ENCODE measurements around the gene SLC25A36.
"Not testable (repeated sequence)": the region's sequence is repeated elsewhere in the genome, so short reads cannot be mapped to it uniquely, and the experiment has no call there.

SLC25A36 gene

GRCh38 chr3:140980663-140981062 is 39.0 kb downstream of the SLC25A36 start:
- no peak for DNase-seq (ENCODE audit: low read depth)
- no peak for TF ChIP-seq CTCF (IDR thresholded peaks at IDR 0.05; ENCODE audit: low read length, missing control alignments)
- no peak overlapping the region for H3K4me3 ChIP-seq (replicated peaks; ENCODE audit: low read depth, low read length)

GRCh38 chr3:140987792-140988191 is 46.2 kb downstream of the SLC25A36 start:
- DNase-seq (ENCODE audit: low read depth); H3K4me3 ChIP-seq (replicated peaks; ENCODE audit: low read depth, low read length): not testable (repeated sequence)

GRCh38 chr3:140994316-140994715 is 52.7 kb downstream of the SLC25A36 start:
- TF ChIP-seq CTCF (IDR thresholded peaks at IDR 0.05; ENCODE audit: low read length, missing control alignments): no peak

GRCh38 chr3:140994861-140995260 is 53.2 kb downstream of the SLC25A36 start:
- not testable (repeated sequence) for DNase-seq (ENCODE audit: low read depth); H3K4me3 ChIP-seq (replicated peaks; ENCODE audit: low read depth, low read length)

More at GRCh38 chr3:140994316-140994715, 52.7 kb downstream of the SLC25A36 start:
- H3K4me3 ChIP-seq (replicated peaks; ENCODE audit: low read depth, low read length): no peak overlapping the region
- peak; percentile 6 for DNase-seq (ENCODE audit: low read depth)

- TF ChIP-seq CTCF (IDR thresholded peaks at IDR 0.05; ENCODE audit: low read length, missing control alignments): no peak
- no peak overlapping the region for H3K4me3 ChIP-seq (replicated peaks; ENCODE audit: low read depth, low read length)
- peak; percentile 11 for DNase-seq (ENCODE audit: low read depth)
Observed at GRCh38 chr3:140995881-140996280, 54.2 kb downstream of the SLC25A36 start.

GRCh38 chr3:141000027-141000663 is 58.5 kb downstream of the SLC25A36 start:
- peak; percentile 76 for TF ChIP-seq CTCF (IDR thresholded peaks at IDR 0.05; ENCODE audit: low read length, missing control alignments)
- no peak overlapping the region for H3K4me3 ChIP-seq (replicated peaks; ENCODE audit: low read depth, low read length)
- peak; percentile 64 for DNase-seq (ENCODE audit: low read depth)

GRCh38 chr3:141000686-141001085 is 59.0 kb downstream of the SLC25A36 start:
- H3K4me3 ChIP-seq (replicated peaks; ENCODE audit: low read depth, low read length): no peak overlapping the region
- no peak for DNase-seq (ENCODE audit: low read depth)
- no peak for TF ChIP-seq CTCF (IDR thresholded peaks at IDR 0.05; ENCODE audit: low read length, missing control alignments)

- TF ChIP-seq CTCF (IDR thresholded peaks at IDR 0.05; ENCODE audit: low read length, missing control alignments): no peak
- H3K4me3 ChIP-seq (replicated peaks; ENCODE audit: low read depth, low read length): no peak overlapping the region
- DNase-seq (ENCODE audit: low read depth): no peak
Observed at GRCh38 chr3:141006344-141006743, 64.7 kb downstream of the SLC25A36 start.
